ENCODE results near the gene TRIM65.

DNA sequence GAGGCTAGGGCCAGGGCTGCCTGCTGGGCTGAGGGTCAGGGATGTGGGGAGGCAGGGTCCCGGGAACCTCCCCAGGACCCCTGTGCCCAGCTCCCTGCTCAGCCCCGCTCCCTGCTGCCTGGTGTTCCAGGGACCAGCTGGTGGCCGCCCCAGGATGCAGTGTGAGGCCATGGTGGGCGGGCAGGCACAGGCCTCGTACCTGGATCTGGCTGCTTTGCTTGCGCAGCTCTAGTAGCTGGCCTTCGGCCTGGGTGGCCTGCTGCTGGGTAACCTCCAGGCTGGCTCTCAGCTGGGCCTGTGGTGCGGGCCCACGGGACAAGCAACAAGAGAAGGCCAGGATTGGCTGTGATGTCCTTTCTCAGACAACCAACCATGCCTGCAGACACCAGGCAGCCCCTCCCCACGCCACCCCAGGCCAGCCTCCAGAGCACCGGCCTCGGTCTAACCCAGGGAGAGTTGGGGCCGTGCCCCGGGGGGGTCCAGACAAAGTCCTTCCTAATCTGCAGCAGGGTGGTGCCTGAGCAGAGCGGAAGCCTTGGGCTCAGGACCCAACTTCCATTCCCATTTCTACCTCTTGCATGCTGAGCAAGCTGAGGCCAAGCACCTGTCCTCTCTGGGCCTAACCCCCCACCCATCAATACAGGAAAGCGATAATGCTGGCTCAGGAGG lies 4.1 kb downstream of the TRIM65 start:
- TF ChIP-seq, protein P1, sequence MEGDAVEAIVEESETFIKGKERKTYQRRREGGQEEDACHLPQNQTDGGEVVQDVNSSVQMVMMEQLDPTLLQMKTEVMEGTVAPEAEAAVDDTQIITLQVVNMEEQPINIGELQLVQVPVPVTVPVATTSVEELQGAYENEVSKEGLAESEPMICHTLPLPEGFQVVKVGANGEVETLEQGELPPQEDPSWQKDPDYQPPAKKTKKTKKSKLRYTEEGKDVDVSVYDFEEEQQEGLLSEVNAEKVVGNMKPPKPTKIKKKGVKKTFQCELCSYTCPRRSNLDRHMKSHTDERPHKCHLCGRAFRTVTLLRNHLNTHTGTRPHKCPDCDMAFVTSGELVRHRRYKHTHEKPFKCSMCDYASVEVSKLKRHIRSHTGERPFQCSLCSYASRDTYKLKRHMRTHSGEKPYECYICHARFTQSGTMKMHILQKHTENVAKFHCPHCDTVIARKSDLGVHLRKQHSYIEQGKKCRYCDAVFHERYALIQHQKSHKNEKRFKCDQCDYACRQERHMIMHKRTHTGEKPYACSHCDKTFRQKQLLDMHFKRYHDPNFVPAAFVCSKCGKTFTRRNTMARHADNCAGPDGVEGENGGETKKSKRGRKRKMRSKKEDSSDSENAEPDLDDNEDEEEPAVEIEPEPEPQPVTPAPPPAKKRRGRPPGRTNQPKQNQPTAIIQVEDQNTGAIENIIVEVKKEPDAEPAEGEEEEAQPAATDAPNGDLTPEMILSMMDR (IDR thresholded peaks at IDR 0.05): no peak
- TF ChIP-seq POLR2A (IDR thresholded peaks at IDR 0.05): no peak

Data from right lobe of liver (tissue), 4 donors.